Neuronal stem cell (in vitro differentiated cells): ENCODE data around the gene TMTC1.

Source experiments
- DNase-seq: peaks from one replicate; pipeline ENCODE4 v3.0.0-alpha.2; 2013; ENCODE audit warnings: low spot score
- H2AFZ ChIP-seq: one replicate; pipeline ENCODE4 v1.6.1; 2013; ENCODE audit warnings: mild to moderate bottlenecking, low read length, inconsistent platforms
- H2AK5ac ChIP-seq: 2 replicates; pipeline ENCODE4 v1.6.1; 2013; ENCODE audit warnings: low read depth, mild to moderate bottlenecking, inconsistent platforms, low read length, moderate library complexity, mixed read lengths
- H2BK120ac ChIP-seq: 2 replicates; pipeline ENCODE4 v1.6.1; 2013; ENCODE audit warnings: low read depth, mild to moderate bottlenecking, inconsistent platforms, low read length, moderate library complexity, mixed read lengths
- H2BK12ac ChIP-seq: one replicate; pipeline ENCODE4 v1.6.1; 2013; ENCODE audit warnings: low read length, inconsistent platforms
- H2BK15ac ChIP-seq: 2 replicates; pipeline ENCODE4 v1.6.1; 2013; ENCODE audit warnings: mild to moderate bottlenecking, low read length, inconsistent platforms, mixed read lengths
- H2BK5ac ChIP-seq: one replicate; pipeline ENCODE4 v1.6.1; 2013; ENCODE audit warnings: inconsistent platforms, mild to moderate bottlenecking, low read length, moderate library complexity
- H3K14ac ChIP-seq: one replicate; pipeline ENCODE4 v1.6.1; 2013; ENCODE audit warnings: low read length, inconsistent platforms
- H3K18ac ChIP-seq: 2 replicates; pipeline ENCODE4 v1.6.1; 2013; ENCODE audit warnings: low read length, inconsistent platforms
- H3K23ac ChIP-seq: 2 replicates; pipeline ENCODE4 v1.6.1; 2013; ENCODE audit warnings: low read depth, mild to moderate bottlenecking, mixed read lengths, low read length, inconsistent platforms; ENCODE audit not compliant: poor library complexity
- H3K27ac ChIP-seq: replicated peaks from 3 replicates; pipeline ENCODE4 v1.5.1; 2013; ENCODE audit warnings: low read length, inconsistent platforms
- H3K27me3 ChIP-seq, 3 experiments: 2 replicates each; pipeline ENCODE4 v1.6.1; 2013; ENCODE audit warnings: low read length in 3 of 3, mild to moderate bottlenecking in 2 of 3, inconsistent platforms in 1 of 3, low read depth in 1 of 3, mixed read lengths in 1 of 3, moderate library complexity in 1 of 3; ENCODE audit not compliant: control insufficient read depth in 3 of 3, insufficient read depth in 3 of 3
- H3K36me3 ChIP-seq, 2 donors: replicated peaks in 1 of 2; 2 replicates each; pipeline ENCODE4 v1.6.1; 2013; ENCODE audit warnings: low read length in 2 of 2; ENCODE audit not compliant: control insufficient read depth in 2 of 2, insufficient read depth in 2 of 2
- H3K4ac ChIP-seq: 2 replicates; pipeline ENCODE4 v1.6.1; 2013; ENCODE audit warnings: inconsistent platforms, mild to moderate bottlenecking, low read length, moderate library complexity
- H3K4me1 ChIP-seq, 2 donors: 1 replicate in 1 of 2; 2 replicates in 1 of 2; pipeline ENCODE4 v1.6.1; 2013; ENCODE audit warnings: low read length in 2 of 2, low read depth in 1 of 2; ENCODE audit not compliant: control insufficient read depth in 2 of 2, insufficient read depth in 1 of 2
- H3K4me2 ChIP-seq: one replicate; pipeline ENCODE4 v1.6.1; 2013; ENCODE audit warnings: mild to moderate bottlenecking, low read length, inconsistent platforms; ENCODE audit not compliant: insufficient read depth, poor library complexity, severe bottlenecking
- H3K4me3 ChIP-seq, 2 donors: 2 replicates each; pipeline ENCODE4 v1.5.1; 2013; ENCODE audit warnings: low read length in 2 of 2, mild to moderate bottlenecking in 2 of 2, inconsistent platforms in 1 of 2, moderate library complexity in 1 of 2
- H3K79me1 ChIP-seq: one replicate; pipeline ENCODE4 v1.6.1; 2013; ENCODE audit warnings: low read depth, mild to moderate bottlenecking, inconsistent platforms, low read length, moderate library complexity
- H3K9ac ChIP-seq: one replicate; pipeline ENCODE4 v1.6.1; 2013; ENCODE audit warnings: mild to moderate bottlenecking, low read depth, low read length, inconsistent platforms; ENCODE audit not compliant: poor library complexity
- H3K9me3 ChIP-seq, 2 donors: replicated peaks in 1 of 2; 2 replicates each; pipeline versions ENCODE3 to v1.6.1; 2013; ENCODE audit warnings: low read length in 2 of 2, mild to moderate bottlenecking in 2 of 2, inconsistent platforms in 1 of 2, low read depth in 1 of 2, mixed read lengths in 1 of 2, moderate library complexity in 1 of 2; ENCODE audit not compliant: control insufficient read depth in 2 of 2, insufficient read depth in 1 of 2
- H4K8ac ChIP-seq: one replicate; pipeline ENCODE4 v1.6.1; 2013; ENCODE audit warnings: low read depth, mild to moderate bottlenecking, inconsistent platforms, low read length, moderate library complexity
- H4K91ac ChIP-seq: one replicate; pipeline ENCODE4 v1.6.1; 2013; ENCODE audit warnings: low read length, low read depth, mild to moderate bottlenecking, inconsistent platforms; ENCODE audit not compliant: poor library complexity
- WGBS, 2 donors: extraction: QIAGEN DNeasy Blood & Tissue Kit; methylation state at CpG; one replicate each; pipeline ENCODE4 v1.1.7; 2013; ENCODE audit warnings: missing lambda C conversion rate in 2 of 2, mixed read lengths in 1 of 2; ENCODE audit not compliant: insufficient read length in 2 of 2, insufficient replicate concordance in 1 of 2; ENCODE audit errors: extremely low coverage in 2 of 2; 5-methylcytosine and 5-hydroxymethylcytosine counted together

TMTC1 gene

GRCh38 chr12:29569132-29569757 is 214.5 kb downstream of the TMTC1 start:
- Histone ChIP-seq H3K9me3 (peaks cover 0 to 14% of the 10 kb centered on the region in 2 donors), H2AK5ac (no peak overlapping the region), H4K91ac (no peak overlapping the region), H2BK120ac (no peak overlapping the region), H3K79me1 (no peaks in the 10 kb centered on the region), H3K4me2 (no peak overlapping the region), H2AFZ (no peak overlapping the region), H3K9ac (no peak overlapping the region), H4K8ac (no peak overlapping the region), H3K27me3 (no peaks in the 10 kb centered on the region), H2BK5ac (no peak overlapping the region), H3K27ac (no peak overlapping the region), H3K4me1 (no peaks in the 10 kb centered on the region), H2BK12ac (no peak overlapping the region), H3K23ac (no peak overlapping the region), H3K4ac (no peak overlapping the region), H3K4me3 (no peak overlapping the region), H3K14ac (no peak overlapping the region), H3K36me3 (peaks cover 3 to 45% of the 10 kb centered on the region in 2 donors), H2BK15ac (no peak overlapping the region), H3K18ac (no peak overlapping the region)
- 100% methylated on average over 1 of the region's 2 CpGs; no CpG with 5 or more reads in 1 of the 2 donors for WGBS, 2 donors
- no peak for DNase-seq

GRCh38 chr12:29566441-29566840 is 217.3 kb downstream of the TMTC1 start:
- H3K79me1 ChIP-seq, result no peaks in the 10 kb centered on the region

DNA sequence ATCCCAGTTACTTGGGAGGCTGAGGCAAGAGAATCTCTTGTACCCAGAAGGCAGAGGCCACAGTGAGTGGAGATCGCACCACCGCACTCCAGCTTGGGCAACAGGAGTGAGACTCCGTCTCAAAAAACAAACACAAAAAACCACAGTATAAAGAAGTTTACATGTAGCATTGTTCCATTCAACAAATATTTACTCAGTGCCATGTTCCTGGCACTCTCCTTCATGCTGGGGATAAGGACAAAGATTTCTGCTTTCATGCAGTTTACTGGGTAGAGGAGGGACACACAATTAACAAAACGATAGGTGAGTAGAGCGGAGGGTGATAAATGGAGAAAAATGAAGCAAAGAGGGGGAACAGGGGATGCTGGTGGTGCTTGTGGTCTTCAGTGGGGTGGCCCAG is 218.0 kb downstream of the TMTC1 start:
- no peak overlapping the region for H2BK120ac ChIP-seq
- no peak overlapping the region for H4K91ac ChIP-seq
- H2AFZ ChIP-seq, result no peak overlapping the region
- H3K9ac ChIP-seq, result no peak overlapping the region
- no peak overlapping the region for H3K14ac ChIP-seq
- no peak overlapping the region for H3K27ac ChIP-seq
- H2BK12ac ChIP-seq, result no peak overlapping the region
- no peak overlapping the region for H3K18ac ChIP-seq
- no peak overlapping the region for H4K8ac ChIP-seq
- no peaks in the 10 kb centered on the region for H3K27me3 ChIP-seq
- H3K23ac ChIP-seq, result no peak overlapping the region
- peaks cover 3 to 28% of the 10 kb centered on the region in 2 donors for H3K36me3 ChIP-seq
- H3K79me1 ChIP-seq, result no peaks in the 10 kb centered on the region
- no peak overlapping the region for H3K4ac ChIP-seq
- H3K4me1 ChIP-seq, result peaks cover 2 to 3% of the 10 kb centered on the region in 2 donors
- peaks cover 0 to 14% of the 10 kb centered on the region in 2 donors for H3K9me3 ChIP-seq
- no peak for DNase-seq
- no CpG with 5 or more reads among the region's 5 CpGs for WGBS, 2 donors
- H2AK5ac ChIP-seq, result no peak overlapping the region
- H3K4me2 ChIP-seq, result no peak overlapping the region
- H2BK15ac ChIP-seq, result no peak overlapping the region
- no peak overlapping the region for H2BK5ac ChIP-seq
- no peak overlapping the region for H3K4me3 ChIP-seq

More at GRCh38 chr12:29566441-29566840, 217.3 kb downstream of the TMTC1 start:
- no peak overlapping the region for H2AK5ac ChIP-seq
- H3K4me1 ChIP-seq, result peaks cover 2 to 3% of the 10 kb centered on the region in 2 donors
- no peak overlapping the region for H2BK120ac ChIP-seq
- no peak overlapping the region for H3K4me3 ChIP-seq
- H2BK15ac ChIP-seq, result no peak overlapping the region
- WGBS, 2 donors, result no CpG with 5 or more reads among the region's 6 CpGs
- H3K18ac ChIP-seq, result peak overlapping the region; percentile 71
- no peak overlapping the region for H3K27ac ChIP-seq
- H4K91ac ChIP-seq, result no peak overlapping the region
- no peak overlapping the region for H3K4me2 ChIP-seq
- H3K36me3 ChIP-seq, result peaks cover 3 to 35% of the 10 kb centered on the region in 2 donors
- no peak overlapping the region for H2BK12ac ChIP-seq
- peaks cover 0 to 14% of the 10 kb centered on the region in 2 donors for H3K9me3 ChIP-seq
- no peak overlapping the region for H3K4ac ChIP-seq
- H3K14ac ChIP-seq, result no peak overlapping the region
- no peak overlapping the region for H4K8ac ChIP-seq
- H2BK5ac ChIP-seq, result no peak overlapping the region
- H3K27me3 ChIP-seq, result no peaks in the 10 kb centered on the region
- no peak overlapping the region for H2AFZ ChIP-seq
- no peak overlapping the region for H3K9ac ChIP-seq
- no peak overlapping the region for H3K23ac ChIP-seq
- DNase-seq, result no peak

DNA sequence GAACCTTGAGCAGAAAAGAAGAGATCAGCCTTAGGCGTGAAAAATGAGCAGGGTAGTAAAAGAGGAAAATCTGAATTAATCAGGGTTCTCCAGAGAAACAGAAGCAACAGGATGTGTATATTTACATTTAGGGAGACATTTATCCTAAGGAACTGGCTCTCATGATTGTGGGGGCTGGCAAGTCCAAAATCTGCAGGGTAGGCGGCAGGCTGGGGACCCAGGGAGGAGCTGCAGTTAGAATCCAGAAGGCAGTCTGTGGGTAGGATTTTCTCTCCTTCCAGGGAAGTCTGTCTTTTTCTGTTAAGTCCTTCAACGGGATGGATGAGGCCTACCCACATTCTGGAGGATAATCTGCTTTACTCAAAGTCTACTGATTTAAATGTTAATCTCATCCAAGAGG is 218.8 kb downstream of the TMTC1 start:
- Histone ChIP-seq H2BK5ac (no peak overlapping the region), H3K4me1 (peaks cover 2 to 3% of the 10 kb centered on the region in 2 donors), H3K79me1 (no peaks in the 10 kb centered on the region), H3K4ac (no peak overlapping the region), H4K91ac (no peak overlapping the region), H3K9me3 (peaks cover 0 to 14% of the 10 kb centered on the region in 2 donors), H3K23ac (no peak overlapping the region), H2AFZ (no peak overlapping the region), H3K9ac (no peak overlapping the region), H3K14ac (no peak overlapping the region), H3K36me3 (peaks cover 3 to 23% of the 10 kb centered on the region in 2 donors), H2BK120ac (no peak overlapping the region), H3K27me3 (no peaks in the 10 kb centered on the region), H3K4me2 (no peak overlapping the region), H4K8ac (no peak overlapping the region), H3K4me3 (no peak overlapping the region), H3K18ac (no peak overlapping the region), H3K27ac (no peak overlapping the region), H2BK12ac (no peak overlapping the region), H2AK5ac (no peak overlapping the region), H2BK15ac (no peak overlapping the region)
- DNase-seq, result no peak
- WGBS, 2 donors, result no CpG with 5 or more reads among the region's 3 CpGs
